GM21515 (cell line): Measurements from ENCODE around the gene FRMD3.

Experiments used
- ATAC-seq: cut with Tn5 transposase; IDR thresholded peaks from one replicate; pipeline ENCODE4 v1.9.1; 2021; ENCODE audit not compliant: unreplicated experiment

FRMD3 gene

GRCh38 chr9:83240671-83241070 lies 297.5 kb downstream of the FRMD3 start:
- ATAC-seq, result no peak

GRCh38 chr9:83239747-83240146 lies 298.5 kb downstream of the FRMD3 start:
- ATAC-seq, result no peak

- no peak for ATAC-seq
Measured at GRCh38 chr9:83238871-83239640, 299.1 kb downstream of the FRMD3 start.

GRCh38 chr9:83236029-83236696 lies 302.0 kb downstream of the FRMD3 start:
- no peak for ATAC-seq

- no peak for ATAC-seq
Measured at GRCh38 chr9:83235526-83235925, 302.7 kb downstream of the FRMD3 start.

- ATAC-seq, result no peak
Measured at GRCh38 chr9:83234541-83234940, 303.7 kb downstream of the FRMD3 start.

GRCh38 chr9:83233647-83234046 lies 304.6 kb downstream of the FRMD3 start:
- no peak for ATAC-seq

- peak; percentile 64 for ATAC-seq
Measured at GRCh38 chr9:83231039-83231438, 307.2 kb downstream of the FRMD3 start.

GRCh38 chr9:83220730-83221129 lies 317.5 kb downstream of the FRMD3 start:
- peak; percentile 92 for ATAC-seq

- no peak for ATAC-seq
Measured at GRCh38 chr9:83219924-83220438, 318.2 kb downstream of the FRMD3 start.

- no peak for ATAC-seq
Measured at GRCh38 chr9:83219154-83219923, 318.9 kb downstream of the FRMD3 start.

- ATAC-seq, result no peak
Measured at GRCh38 chr9:83218411-83219090, 319.6 kb downstream of the FRMD3 start.

GRCh38 chr9:83209188-83209731 lies 328.9 kb downstream of the FRMD3 start:
- no peak for ATAC-seq

GRCh38 chr9:83208065-83208850 lies 329.9 kb downstream of the FRMD3 start:
- no peak for ATAC-seq

GRCh38 chr9:83204047-83204446 lies 334.2 kb downstream of the FRMD3 start:
- ATAC-seq, result no peak

GRCh38 chr9:83200531-83200930 lies 337.7 kb downstream of the FRMD3 start:
- no peak for ATAC-seq

- ATAC-seq, result no peak
Measured at GRCh38 chr9:83199832-83200231, 338.4 kb downstream of the FRMD3 start.

GRCh38 chr9:83199240-83199639 lies 339.0 kb downstream of the FRMD3 start:
- ATAC-seq, result no peak

- no peak for ATAC-seq
Measured at GRCh38 chr9:83198371-83198770, 339.8 kb downstream of the FRMD3 start.

GRCh38 chr9:83197591-83197990 lies 340.6 kb downstream of the FRMD3 start:
- ATAC-seq, result no peak
